IMR-90 (cell line): ENCODE results near the gene BLOC1S4.

ENCODE experiments used
- CEBPB ChIP-seq: IDR thresholded peaks from 2 replicates; pipeline ENCODE4 v1.6.1; 2012; ENCODE audit warnings: low read depth, low read length, improper control_type of control experiment
- CTCF ChIP-seq: conservative IDR thresholded peaks from 2 replicates; pipeline ENCODE4 v1.5.1; 2012; ENCODE audit warnings: mild to moderate bottlenecking, low read depth, low read length, improper control_type of control experiment
- MXI1 ChIP-seq: IDR thresholded peaks from 2 replicates; pipeline ENCODE4 v1.6.1; 2012; ENCODE audit warnings: low read depth, mild to moderate bottlenecking, low read length, moderate library complexity, borderline replicate concordance
- NFE2L2 ChIP-seq: fragments of 150-350 bp; IDR thresholded peaks from 2 replicates; pipeline ENCODE4 v1.6.1; 2016; ENCODE audit warnings: low read depth, mild to moderate bottlenecking, low read length
- POLR2A ChIP-seq: IDR thresholded peaks from 2 replicates; pipeline ENCODE4 v1.6.1; 2012; ENCODE audit warnings: mild to moderate bottlenecking, low read depth, low read length
- RAD21 ChIP-seq: IDR thresholded peaks from 2 replicates; pipeline ENCODE4 v1.6.1; 2012; ENCODE audit warnings: low read length, improper control_type of control experiment
- RFX5 ChIP-seq: IDR thresholded peaks from 2 replicates; pipeline ENCODE4 v1.8.0; 2012; ENCODE audit warnings: low read depth, mild to moderate bottlenecking, low read length, moderate library complexity
- SMC3 ChIP-seq: fragments of 150-350 bp; IDR thresholded peaks from 2 replicates; pipeline ENCODE4 v1.6.1; 2016; ENCODE audit warnings: low read depth, mild to moderate bottlenecking, antibody characterized with exemption, low read length, moderate library complexity
- USF2 ChIP-seq: fragments of 150-350 bp; IDR thresholded peaks from 2 replicates; pipeline ENCODE4 v1.6.1; 2017; ENCODE audit warnings: mild to moderate bottlenecking, antibody characterized with exemption, low read length, low read depth

- TF ChIP-seq MXI1, result no peak
- TF ChIP-seq USF2, result no peak
- TF ChIP-seq CTCF, result no peak
- TF ChIP-seq CEBPB, result no peak
- no peak for TF ChIP-seq POLR2A
- TF ChIP-seq RAD21, result no peak
- no peak for TF ChIP-seq SMC3
- TF ChIP-seq RFX5, result no peak
- TF ChIP-seq NFE2L2, result no peak
These were observed 32.3 kb downstream of the BLOC1S4 start for GRCh38 chr4:6748286-6748685.
